IgD-negative memory B cell (primary cell): ENCODE data around the gene JADE1. TPM values are rescaled to one million over a fixed set of nuclear protein-coding genes. Genes with fewer than 3 reads are reported as not detected.

Experiments
- H3K27ac Mint-ChIP-seq, 3 donors: one replicate each; pipeline ENCODE4 v1.8.0; 2020 to 2022; ENCODE audit warnings: mild to moderate bottlenecking in 3 of 3, mixed read lengths in 3 of 3, moderate library complexity in 1 of 3
- H3K27me3 Mint-ChIP-seq: one replicate; pipeline ENCODE4 v1.8.0; 2021; ENCODE audit warnings: mixed read lengths
- H3K36me3 Mint-ChIP-seq: one replicate; pipeline ENCODE4 v1.8.0; 2020; ENCODE audit warnings: mild to moderate bottlenecking, mixed read lengths
- H3K4me1 Mint-ChIP-seq, 3 donors: one replicate each; pipeline ENCODE4 v1.8.0; 2020 to 2022; ENCODE audit warnings: mixed read lengths in 3 of 3, mild to moderate bottlenecking in 1 of 3
- H3K4me3 Mint-ChIP-seq, 4 donors: one replicate each; pipeline ENCODE4 v1.8.0; 2020 to 2022; ENCODE audit warnings: mild to moderate bottlenecking in 4 of 4, mixed read lengths in 4 of 4, moderate library complexity in 3 of 4
- H3K9me3 Mint-ChIP-seq, 3 donors: one replicate each; pipeline ENCODE4 v1.8.0; 2020 to 2021; ENCODE audit warnings: mixed read lengths in 3 of 3, mild to moderate bottlenecking in 1 of 3
- polyA plus RNA-seq: library from polyadenylated mRNA; unstranded; fragments of 300-500 nt; fragmentation: Illumina TruSeq; gene quantifications from one replicate; pipeline ENCODE4 v1.2.3, GENCODE V29; 2021

Gene JADE1
- polyA plus RNA-seq, 1 donor from 2014 or later: 34.6 TPM

DNA sequence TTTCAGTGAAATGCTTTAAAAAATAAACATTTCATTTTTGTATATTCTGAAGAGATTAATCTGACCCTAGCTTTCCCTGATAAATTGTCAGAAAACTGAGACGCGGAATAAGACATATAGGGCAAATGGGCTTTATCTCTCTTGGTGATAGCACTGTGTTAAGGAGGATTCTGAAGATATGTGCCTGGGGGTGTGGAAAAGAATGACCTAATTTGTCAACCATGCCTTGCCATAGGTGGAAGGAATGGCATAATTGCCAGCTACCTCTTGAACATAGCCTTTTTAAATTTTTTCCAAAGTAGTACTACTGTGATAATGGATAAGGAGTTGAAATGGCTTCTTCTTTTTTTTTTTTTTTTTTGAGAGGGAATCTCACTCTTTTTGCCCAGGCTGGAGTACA, 11.7 kb downstream of the JADE1 start:
- Mint-ChIP-seq H3K9me3 (no peaks in the 10 kb centered on the region), H3K4me3 (no peak overlapping the region), H3K4me1 (peaks cover 34 to 48% (median 45%) of the 10 kb centered on the region in 3 donors), H3K36me3 (no peaks in the 10 kb centered on the region), H3K27me3 (no peaks in the 10 kb centered on the region), H3K27ac (peak overlapping the region in 1 of 3 donors; percentile 22)

DNA sequence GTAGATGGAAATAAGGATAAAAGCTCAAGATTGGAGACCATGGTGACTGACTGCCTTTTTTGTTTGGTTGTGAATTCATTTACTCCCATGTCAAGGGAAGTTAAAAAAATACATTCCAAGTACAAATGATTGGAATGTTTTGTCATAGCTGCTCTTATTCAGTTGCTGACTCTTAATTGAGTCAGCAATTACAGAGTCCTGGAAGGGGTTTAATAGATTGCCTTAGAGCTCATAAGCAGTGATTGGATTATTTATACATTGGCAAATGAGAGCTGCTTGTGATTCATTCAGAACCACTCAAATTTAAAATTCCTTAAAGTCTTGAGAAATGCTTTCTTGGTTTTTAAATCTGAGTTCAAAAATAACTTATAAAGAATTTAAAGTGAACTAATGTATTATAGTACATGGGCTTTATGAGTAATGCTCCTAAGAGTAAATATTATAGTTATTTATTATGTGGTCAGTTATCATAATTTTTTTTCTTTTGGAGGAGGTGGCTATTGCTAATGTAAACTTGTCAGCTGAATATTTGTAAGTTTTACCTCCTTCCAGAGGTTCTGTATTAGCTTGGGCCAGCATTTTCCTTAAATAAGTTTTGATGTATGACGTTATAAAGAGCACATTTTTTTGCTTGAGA, 13.6 kb downstream of the JADE1 start:
- Mint-ChIP-seq H3K4me3 (no peak overlapping the region), H3K27me3 (no peaks in the 10 kb centered on the region), H3K9me3 (no peaks in the 10 kb centered on the region), H3K27ac (no peak overlapping the region), H3K36me3 (no peaks in the 10 kb centered on the region), H3K4me1 (peaks cover 41 to 57% (median 56%) of the 10 kb centered on the region in 3 donors)

DNA sequence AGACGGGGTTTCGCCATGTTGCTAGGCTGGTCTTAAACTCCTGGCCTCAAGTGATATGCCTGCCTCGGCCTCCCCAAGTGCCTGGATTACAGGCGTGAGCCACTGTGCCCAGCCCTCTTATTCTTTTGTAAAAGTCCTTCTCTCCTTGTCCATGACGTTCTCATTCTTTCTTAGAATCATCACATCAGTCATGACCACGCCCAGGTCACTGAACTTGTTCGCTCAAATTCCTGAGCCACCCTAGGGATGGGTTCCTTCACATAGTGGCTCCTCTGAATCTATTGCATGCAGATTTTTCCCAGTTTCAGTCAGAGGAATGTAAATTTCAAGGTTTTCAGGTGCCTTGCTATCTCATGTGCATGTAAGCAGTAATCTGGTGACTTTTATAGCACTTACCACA, 15.7 kb downstream of the JADE1 start:
- peak overlapping the region in 1 of 4 donors; percentile 55 for H3K4me3 Mint-ChIP-seq
- no peaks in the 10 kb centered on the region for H3K27me3 Mint-ChIP-seq
- peaks cover 30 to 54% (median 46%) of the 10 kb centered on the region in 3 donors for H3K4me1 Mint-ChIP-seq
- H3K36me3 Mint-ChIP-seq: no peaks in the 10 kb centered on the region
- H3K27ac Mint-ChIP-seq: peak overlapping the region in 1 of 3 donors; percentile 87
- H3K9me3 Mint-ChIP-seq: no peaks in the 10 kb centered on the region

DNA sequence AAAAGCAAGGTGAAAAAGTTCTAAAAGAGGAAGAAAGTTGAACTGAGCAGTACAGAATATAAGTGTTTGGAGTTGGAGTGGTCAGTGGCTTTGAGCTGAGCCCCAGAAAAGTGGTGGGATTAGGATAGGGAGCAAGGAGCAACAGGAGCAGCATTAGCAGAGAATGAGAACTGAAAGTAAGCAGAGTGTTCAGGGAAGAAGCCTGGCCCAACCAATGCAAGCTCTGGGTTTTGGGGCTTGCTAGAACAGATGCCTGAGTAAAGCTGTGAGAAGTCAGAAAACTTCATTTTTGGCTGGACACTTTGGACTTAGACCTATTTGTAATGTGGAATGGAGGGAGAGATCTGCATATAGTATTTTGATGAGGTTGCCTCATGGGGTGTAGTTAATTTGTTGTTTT, 17.8 kb downstream of the JADE1 start:
- Mint-ChIP-seq H3K27me3 (no peaks in the 10 kb centered on the region), H3K4me3 (peak overlapping the region in 1 of 4 donors; percentile 23), H3K4me1 (peaks cover 44 to 62% (median 60%) of the 10 kb centered on the region in 3 donors), H3K27ac (peak overlapping the region in 1 of 3 donors; percentile 0), H3K9me3 (no peaks in the 10 kb centered on the region), H3K36me3 (peaks cover 3% of the 10 kb centered on the region)

- Mint-ChIP-seq H3K4me1 (peaks cover 37 to 57% (median 51%) of the 10 kb centered on the region in 3 donors), H3K9me3 (no peaks in the 10 kb centered on the region), H3K27me3 (no peaks in the 10 kb centered on the region), H3K4me3 (peak overlapping the region in 2 of 4 donors; percentile 18 to 63), H3K36me3 (peaks cover 3% of the 10 kb centered on the region), H3K27ac (peak overlapping the region in 2 of 3 donors; percentile 41 to 52)
Observed at GRCh38 chr4:128830906-128831503, 21.5 kb downstream of the JADE1 start.

GRCh38 chr4:128831531-128832242, 22.2 kb downstream of the JADE1 start:
- Mint-ChIP-seq H3K4me3 (peak overlapping the region in 2 of 4 donors; percentile 30 to 58), H3K27ac (peak overlapping the region in 2 of 3 donors; percentile 52 to 68), H3K27me3 (no peaks in the 10 kb centered on the region), H3K4me1 (peaks cover 32 to 54% (median 46%) of the 10 kb centered on the region in 3 donors), H3K36me3 (peaks cover 3% of the 10 kb centered on the region), H3K9me3 (no peaks in the 10 kb centered on the region)

DNA sequence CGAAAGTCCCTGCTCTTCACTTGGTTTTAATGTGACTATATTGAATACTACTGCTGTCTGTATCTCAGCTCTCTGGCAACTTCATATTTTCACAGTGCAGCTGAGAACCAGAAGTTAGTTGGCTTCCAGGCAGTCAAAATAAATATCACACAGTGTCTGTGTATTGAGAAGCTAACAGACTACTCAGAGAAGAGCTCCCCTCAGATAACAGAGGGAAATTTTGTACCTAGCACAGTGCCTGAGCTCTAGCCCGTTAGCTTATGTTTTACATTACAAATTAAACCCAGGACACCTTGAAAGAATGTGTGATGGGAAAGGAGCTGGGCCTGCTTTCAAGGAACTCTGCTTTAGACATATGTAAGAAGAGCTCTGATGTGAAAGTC, 22.7 kb downstream of the JADE1 start:
- H3K9me3 Mint-ChIP-seq: no peaks in the 10 kb centered on the region
- peak overlapping the region in 2 of 3 donors; percentile 52 to 68 for H3K27ac Mint-ChIP-seq
- H3K4me1 Mint-ChIP-seq: peaks cover 30 to 53% (median 46%) of the 10 kb centered on the region in 3 donors
- peaks cover 3% of the 10 kb centered on the region for H3K36me3 Mint-ChIP-seq
- H3K27me3 Mint-ChIP-seq: no peaks in the 10 kb centered on the region
- H3K4me3 Mint-ChIP-seq: no peak overlapping the region

DNA sequence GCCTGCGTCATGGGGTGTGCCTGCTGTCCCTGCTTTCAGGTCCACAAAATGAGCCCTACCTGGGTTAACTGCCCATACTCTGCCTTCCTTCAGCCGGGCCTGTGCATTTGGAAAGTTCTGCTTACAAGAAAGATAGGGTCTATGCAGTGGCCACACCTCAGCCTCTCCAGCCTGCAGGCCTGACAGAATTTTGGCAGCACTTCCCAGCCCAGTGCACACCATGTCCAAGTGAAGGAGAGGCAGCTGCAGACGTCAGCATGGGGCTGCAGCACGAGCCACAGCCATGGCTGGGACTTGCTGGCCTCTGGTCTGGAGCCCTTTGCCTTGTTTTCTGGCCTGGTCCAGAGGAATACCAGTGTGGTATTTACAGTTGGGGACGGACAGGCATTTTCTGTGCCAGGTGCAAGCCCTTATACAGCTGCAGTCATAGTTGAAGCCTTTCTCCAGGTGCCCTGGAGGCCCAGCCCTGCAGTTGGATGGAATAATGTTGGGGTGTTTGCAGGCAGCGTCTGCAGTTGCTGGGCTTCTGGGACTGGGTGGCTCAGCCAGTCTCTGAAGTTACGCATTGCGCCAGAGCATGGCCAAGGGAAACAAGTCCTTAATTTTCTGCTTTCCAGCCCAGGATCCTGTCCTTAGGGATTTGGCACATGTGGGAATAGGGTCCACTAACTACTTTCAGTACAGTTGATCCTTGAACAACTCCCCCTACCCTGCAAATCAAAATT, 26.2 kb downstream of the JADE1 start:
- no peak overlapping the region for H3K4me3 Mint-ChIP-seq
- no peaks in the 10 kb centered on the region for H3K27me3 Mint-ChIP-seq
- peak overlapping the region in 1 of 3 donors; percentile 27 for H3K27ac Mint-ChIP-seq
- H3K9me3 Mint-ChIP-seq: no peaks in the 10 kb centered on the region
- H3K4me1 Mint-ChIP-seq: peaks cover 36 to 51% (median 42%) of the 10 kb centered on the region in 3 donors
- peaks cover 4% of the 10 kb centered on the region for H3K36me3 Mint-ChIP-seq

GRCh38 chr4:128837198-128837597, 27.7 kb downstream of the JADE1 start:
- Mint-ChIP-seq H3K27ac (peak overlapping the region in 1 of 3 donors; percentile 82), H3K27me3 (no peaks in the 10 kb centered on the region), H3K4me1 (peaks cover 24 to 44% (median 27%) of the 10 kb centered on the region in 3 donors), H3K9me3 (no peaks in the 10 kb centered on the region), H3K36me3 (peaks cover 2% of the 10 kb centered on the region), H3K4me3 (peak overlapping the region in 1 of 4 donors; percentile 43)

- Mint-ChIP-seq H3K27me3 (no peaks in the 10 kb centered on the region), H3K4me3 (no peak overlapping the region), H3K9me3 (no peaks in the 10 kb centered on the region), H3K27ac (peak overlapping the region in 2 of 3 donors; percentile 5 to 82), H3K4me1 (peaks cover 22 to 40% (median 24%) of the 10 kb centered on the region in 3 donors), H3K36me3 (peaks cover 2% of the 10 kb centered on the region)
Observed at GRCh38 chr4:128837679-128838078, 28.2 kb downstream of the JADE1 start.

GRCh38 chr4:128840711-128841318, 31.3 kb downstream of the JADE1 start:
- no peaks in the 10 kb centered on the region for H3K9me3 Mint-ChIP-seq
- H3K4me1 Mint-ChIP-seq: peaks cover 20 to 31% (median 24%) of the 10 kb centered on the region in 3 donors
- H3K27ac Mint-ChIP-seq: peak overlapping the region in 1 of 3 donors; percentile 21
- peaks cover 2% of the 10 kb centered on the region for H3K36me3 Mint-ChIP-seq
- peak overlapping the region in 2 of 4 donors; percentile 8 to 55 for H3K4me3 Mint-ChIP-seq
- H3K27me3 Mint-ChIP-seq: no peaks in the 10 kb centered on the region

DNA sequence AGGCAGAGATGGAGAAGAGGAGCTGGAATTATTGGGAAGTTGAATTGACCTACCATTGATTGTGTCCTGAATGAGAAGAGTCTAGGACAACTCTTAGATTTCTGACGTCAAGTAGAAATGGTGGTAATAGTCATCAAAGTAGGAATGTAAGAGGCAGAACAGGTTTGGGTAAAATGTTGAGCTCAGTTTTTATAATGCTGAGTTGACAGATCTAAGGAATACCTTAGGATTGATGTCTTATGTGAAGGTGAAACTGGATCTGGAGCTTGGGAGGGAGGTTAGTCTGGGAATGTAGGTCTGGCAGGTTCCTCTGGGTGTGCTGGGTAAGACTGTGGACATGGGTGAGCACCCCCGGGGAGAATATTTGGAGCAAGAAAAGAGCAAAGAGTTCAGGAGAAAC, 31.9 kb downstream of the JADE1 start:
- Mint-ChIP-seq H3K4me1 (peaks cover 19 to 30% (median 24%) of the 10 kb centered on the region in 3 donors), H3K9me3 (no peaks in the 10 kb centered on the region), H3K4me3 (no peak overlapping the region), H3K27ac (peak overlapping the region in 2 of 3 donors; percentile 21 to 83), H3K36me3 (peaks cover 2% of the 10 kb centered on the region), H3K27me3 (no peaks in the 10 kb centered on the region)

DNA sequence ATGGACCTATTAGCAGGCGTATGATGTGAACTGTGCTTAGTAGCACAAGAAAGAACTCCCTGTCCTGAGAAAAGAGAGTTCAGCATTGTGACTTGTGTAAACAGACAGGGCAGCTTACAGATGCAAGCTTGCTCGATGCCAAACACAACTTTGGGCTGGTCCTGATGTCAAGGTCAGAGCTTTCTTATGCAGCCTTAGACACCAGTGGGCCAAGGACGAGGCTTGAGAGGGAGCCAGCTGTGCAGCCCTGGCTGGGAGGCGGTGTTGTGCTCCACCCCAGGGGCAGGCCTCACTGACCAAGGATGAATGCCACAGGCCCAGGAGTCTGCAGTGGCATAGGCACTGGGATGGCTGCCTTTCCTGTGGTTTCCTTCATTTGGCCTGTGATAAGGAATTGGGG, 35.4 kb downstream of the JADE1 start:
- Mint-ChIP-seq H3K4me1 (peaks cover 3 to 11% (median 4%) of the 10 kb centered on the region in 3 donors), H3K27me3 (no peaks in the 10 kb centered on the region), H3K9me3 (no peaks in the 10 kb centered on the region), H3K36me3 (peaks cover 4% of the 10 kb centered on the region), H3K27ac (no peak overlapping the region), H3K4me3 (peak overlapping the region in 1 of 4 donors; percentile 51)

- Mint-ChIP-seq H3K4me3 (no peak overlapping the region), H3K36me3 (peaks cover 6% of the 10 kb centered on the region), H3K9me3 (no peaks in the 10 kb centered on the region), H3K27ac (peak overlapping the region in 1 of 3 donors; percentile 75), H3K4me1 (peaks cover 3 to 5% (median 4%) of the 10 kb centered on the region in 3 donors), H3K27me3 (no peaks in the 10 kb centered on the region)
Observed at GRCh38 chr4:128846063-128846462, 36.6 kb downstream of the JADE1 start.
